HG03060 (cell line): ENCODE data around the gene KLHL21.

ENCODE experiments used
- ATAC-seq: cut with Tn5 transposase; IDR thresholded peaks from one replicate; pipeline ENCODE4 v1.9.1; 2021; ENCODE audit warnings: low read depth, moderate number of reproducible peaks; ENCODE audit not compliant: unreplicated experiment

Gene KLHL21

DNA sequence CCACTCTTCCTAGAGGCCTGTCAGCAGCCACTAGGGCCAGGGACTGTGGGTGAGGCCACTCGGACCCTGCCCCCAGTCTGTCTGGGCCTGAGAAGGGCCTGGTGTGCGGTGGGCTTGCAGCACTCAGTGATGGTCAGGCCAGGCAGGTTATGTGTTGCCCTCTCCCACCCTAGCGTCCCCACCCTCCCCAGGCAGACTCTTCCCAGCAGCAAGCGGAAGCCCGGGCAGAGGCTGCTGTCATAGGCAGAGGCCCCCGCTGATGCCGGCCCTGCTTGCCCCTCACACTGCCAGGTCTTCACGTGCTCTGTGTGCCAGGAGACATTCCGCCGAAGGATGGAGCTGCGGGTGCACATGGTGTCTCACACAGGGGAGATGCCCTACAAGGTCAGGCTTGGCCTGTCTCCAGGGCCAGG is 16.3 kb downstream of the KLHL21 start:
- ATAC-seq: no peak

- no peak for ATAC-seq
Observed at GRCh38 chr1:6585841-6586240, 16.8 kb downstream of the KLHL21 start.

- no peak for ATAC-seq
Observed at GRCh38 chr1:6585081-6585722, 17.5 kb downstream of the KLHL21 start.

DNA sequence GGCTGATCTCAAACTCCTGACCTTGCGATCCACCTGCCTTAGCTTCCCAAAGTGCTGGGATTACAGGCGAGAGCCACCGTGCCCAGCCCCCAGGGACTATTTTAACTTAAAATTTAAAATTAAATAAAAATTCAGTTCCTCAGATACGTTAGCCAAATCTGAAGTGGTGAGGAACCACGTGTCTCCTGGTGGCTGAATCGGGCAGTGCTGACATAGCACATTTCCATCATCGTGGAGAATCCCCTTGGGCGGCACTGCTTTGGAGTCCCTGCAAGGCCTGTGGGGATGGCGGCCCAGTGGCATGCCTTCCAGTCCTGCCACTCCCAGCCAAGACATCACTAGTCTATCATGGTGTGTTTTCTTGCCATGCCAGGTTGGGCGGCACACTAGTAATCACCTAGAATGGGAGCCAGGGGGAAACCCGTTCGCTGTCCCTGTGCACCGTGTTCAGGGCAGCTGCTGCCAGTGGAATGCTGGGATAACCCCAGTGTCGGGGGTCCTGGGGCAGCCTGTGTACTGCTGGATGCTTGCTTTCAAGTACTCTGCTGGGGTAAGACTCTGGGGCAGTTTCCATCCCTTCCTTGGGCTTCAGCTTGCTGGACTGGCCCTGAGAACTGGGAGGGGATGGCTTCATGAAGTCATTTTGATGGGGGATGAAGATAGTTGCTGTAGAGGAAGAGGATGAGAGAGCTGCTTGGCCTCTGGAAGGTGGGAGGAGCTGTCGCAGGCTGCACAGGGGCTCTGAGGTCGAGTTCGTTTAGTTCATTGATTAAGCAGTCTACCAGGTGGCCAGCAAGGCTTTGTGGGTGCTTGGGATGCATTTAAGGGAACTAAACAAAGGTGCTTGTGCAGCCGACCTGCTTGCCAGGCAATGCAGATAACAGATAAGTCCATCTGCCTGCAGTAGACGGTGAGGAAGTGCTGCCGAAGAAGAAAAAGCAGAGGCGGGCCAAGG is 18.3 kb downstream of the KLHL21 start:
- ATAC-seq: no peak

DNA sequence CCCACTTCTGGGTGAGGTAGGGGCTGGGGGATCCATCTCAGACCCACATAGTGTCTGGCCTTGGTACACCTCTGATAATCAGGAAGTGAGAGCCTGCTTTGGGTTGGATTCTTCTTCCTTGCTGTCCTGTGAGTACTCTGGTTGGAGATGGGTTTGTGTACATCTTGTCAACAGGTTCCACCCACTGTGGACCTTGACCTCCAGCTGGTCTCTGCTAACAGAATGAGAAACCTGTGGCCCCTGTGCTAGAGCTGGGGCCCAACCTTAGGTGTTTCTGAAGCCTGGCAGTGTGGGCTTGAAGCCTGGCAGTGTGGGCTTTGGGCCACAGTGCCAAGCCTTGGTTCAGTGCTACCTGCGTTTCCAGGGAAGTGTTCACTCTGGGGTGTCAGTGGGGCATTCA is 20.3 kb downstream of the KLHL21 start:
- ATAC-seq: no peak

DNA sequence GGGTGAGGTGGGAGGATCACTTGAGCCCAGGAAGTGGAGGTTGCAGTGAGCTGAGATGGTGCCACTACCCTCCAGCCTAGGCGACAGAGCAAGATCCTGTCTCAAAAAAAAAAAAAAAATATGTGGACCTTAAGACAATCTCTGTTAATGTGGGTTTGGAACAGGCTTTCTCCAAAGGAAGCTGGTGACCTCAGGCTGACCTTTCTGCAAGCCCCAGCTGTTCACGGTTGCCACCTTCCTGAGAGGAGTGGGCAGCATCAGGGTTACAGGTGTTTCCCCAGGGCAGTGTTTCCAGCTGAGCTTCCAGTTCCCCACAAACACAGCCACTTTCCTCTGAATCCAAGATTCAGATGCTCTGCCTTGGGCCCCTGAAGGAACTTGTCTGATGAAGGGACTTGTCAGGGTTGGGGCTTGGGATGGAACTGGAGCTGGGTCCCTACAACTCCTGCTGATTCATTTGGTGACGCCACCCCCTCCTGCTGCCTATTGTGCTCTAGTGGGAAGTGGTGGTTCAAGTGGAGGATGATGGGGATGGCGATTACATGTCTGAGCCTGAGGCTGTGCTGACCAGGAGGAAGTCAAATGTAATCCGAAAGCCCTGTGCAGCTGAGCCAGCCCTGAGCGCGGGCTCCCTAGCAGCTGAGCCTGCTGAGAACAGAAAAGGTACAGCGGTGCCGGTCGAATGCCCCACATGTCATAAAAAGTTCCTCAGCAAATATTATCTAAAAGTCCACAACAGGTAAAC is 20.9 kb downstream of the KLHL21 start:
- ATAC-seq: no peak

GRCh38 chr1:6580593-6581409 is 21.9 kb downstream of the KLHL21 start:
- ATAC-seq: no peak

GRCh38 chr1:6580119-6580592 is 22.5 kb downstream of the KLHL21 start:
- ATAC-seq: no peak

DNA sequence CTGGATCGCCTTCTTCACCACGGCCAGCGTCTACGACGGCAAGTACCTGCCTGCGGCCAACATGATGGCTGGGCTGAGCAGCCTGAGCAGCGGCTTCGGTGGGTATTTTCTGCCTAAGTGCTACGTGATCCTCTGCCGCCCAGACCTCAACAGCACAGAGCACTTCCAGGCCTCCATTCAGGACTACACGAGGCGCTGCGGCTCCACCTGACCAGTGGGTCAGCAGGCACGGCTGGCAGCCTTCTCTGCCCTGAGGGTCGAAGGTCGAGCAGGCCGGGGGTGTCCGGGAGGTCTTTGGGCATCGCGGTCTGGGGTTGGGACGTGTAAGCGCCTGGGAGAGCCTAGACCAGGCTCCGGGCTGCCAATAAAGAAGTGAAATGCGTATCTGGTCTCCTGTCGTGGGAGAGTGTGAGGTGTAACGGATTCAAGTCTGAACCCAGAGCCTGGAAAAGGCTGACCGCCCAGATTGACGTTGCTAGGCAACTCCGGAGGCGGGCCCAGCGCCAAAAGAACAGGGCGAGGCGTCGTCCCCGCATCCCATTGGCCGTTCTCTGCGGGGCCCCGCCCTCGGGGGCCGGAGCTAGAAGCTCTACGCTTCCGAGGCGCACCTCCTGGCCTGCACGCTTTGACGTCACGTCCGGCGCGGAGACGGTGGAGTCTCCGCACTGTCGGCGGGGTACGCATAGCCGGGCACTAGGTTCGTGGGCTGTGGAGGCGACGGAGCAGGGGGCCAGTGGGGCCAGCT is 23.1 kb downstream of the KLHL21 start, which contains the start of gene ZBTB48:
ZBTB48 (plus strand) TSS at position 621 of the 745 bp plus-strand sequence. CDS start 616 bp downstream, outside the sequence.
- ATAC-seq: peak; percentile 74

DNA sequence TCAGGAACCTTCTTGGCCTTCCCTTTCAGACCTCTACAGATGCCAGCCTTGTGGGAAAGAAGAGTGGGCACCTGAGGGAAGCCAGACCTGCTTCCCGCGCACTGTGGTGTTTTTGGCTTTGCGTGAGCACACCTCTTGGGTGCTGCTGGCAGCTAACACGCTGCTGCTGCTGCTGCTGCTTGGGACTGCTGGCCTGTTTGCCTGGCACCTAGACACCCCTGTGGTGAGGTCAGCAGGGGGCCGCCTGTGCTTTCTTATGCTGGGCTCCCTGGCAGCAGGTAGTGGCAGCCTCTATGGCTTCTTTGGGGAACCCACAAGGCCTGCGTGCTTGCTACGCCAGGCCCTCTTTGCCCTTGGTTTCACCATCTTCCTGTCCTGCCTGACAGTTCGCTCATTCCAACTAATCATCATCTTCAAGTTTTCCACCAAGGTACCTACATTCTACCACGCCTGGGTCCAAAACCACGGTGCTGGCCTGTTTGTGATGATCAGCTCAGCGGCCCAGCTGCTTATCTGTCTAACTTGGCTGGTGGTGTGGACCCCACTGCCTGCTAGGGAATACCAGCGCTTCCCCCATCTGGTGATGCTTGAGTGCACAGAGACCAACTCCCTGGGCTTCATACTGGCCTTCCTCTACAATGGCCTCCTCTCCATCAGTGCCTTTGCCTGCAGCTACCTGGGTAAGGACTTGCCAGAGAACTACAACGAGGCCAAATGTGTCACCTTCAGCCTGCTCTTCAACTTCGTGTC is 23.9 kb downstream of the KLHL21 start:
- ATAC-seq: no peak

- no peak for ATAC-seq
Observed at GRCh38 chr1:6577831-6578525, 24.7 kb downstream of the KLHL21 start.

- ATAC-seq: no peak
Observed at GRCh38 chr1:6574818-6575217, 27.9 kb downstream of the KLHL21 start.

- ATAC-seq: no peak
Observed at GRCh38 chr1:6574025-6574620, 28.5 kb downstream of the KLHL21 start.

GRCh38 chr1:6572653-6573383 is 29.9 kb downstream of the KLHL21 start:
- no peak for ATAC-seq

DNA sequence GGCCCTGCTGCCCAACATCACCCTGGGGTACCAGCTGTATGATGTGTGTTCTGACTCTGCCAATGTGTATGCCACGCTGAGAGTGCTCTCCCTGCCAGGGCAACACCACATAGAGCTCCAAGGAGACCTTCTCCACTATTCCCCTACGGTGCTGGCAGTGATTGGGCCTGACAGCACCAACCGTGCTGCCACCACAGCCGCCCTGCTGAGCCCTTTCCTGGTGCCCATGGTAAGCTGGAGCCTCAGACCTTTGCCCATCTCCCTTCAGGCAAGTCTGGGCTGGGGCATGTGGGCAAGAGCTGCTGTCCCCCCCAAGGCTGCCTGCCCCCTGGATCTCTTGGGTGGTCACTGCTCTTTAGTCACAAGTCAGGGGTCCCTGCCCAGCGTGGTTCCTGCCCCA is 31.7 kb downstream of the KLHL21 start:
- ATAC-seq: no peak

DNA sequence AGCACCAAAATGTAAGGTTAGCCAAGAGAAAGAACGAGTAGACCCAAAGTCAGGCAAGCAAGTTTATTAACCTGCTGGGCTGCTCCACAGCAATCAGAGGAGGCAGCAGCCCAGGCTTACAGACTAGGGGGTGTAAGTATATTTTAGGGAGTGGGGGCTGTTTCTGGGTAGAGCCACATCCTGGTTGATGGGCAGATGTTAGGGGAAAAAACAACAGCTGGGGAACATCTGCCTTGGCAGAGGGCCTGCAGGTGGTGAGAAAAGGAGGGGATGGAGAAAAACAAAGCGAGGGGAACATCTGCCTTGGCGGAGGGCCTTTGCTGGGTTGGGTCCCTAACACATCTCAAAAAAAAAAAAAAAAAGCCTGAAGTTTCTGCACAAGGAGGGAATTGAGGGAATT is 32.6 kb downstream of the KLHL21 start:
- ATAC-seq: no peak

DNA sequence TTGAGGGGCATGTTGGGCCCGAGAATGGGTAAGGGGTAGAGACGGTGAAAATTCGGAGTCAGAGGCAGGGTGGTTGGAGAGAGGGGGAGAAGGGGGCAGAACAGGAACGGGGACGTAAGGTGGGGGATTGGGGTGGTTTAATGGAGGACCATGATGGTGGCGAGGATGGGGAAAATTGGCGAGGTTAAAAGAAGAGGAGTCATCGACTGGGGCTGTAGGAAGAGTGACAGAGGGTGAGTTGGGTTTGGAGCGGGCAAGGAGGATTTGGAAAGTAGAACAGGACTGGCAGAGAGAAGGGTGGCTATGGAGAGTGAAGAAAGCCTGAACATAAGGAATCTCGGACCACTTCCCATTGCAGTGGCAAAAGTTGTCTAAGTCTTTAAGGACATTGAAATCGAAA is 33.6 kb downstream of the KLHL21 start:
- ATAC-seq: no peak
